ENCODE measurements around the gene APBB2. TPM values are rescaled to one million over a fixed set of nuclear protein-coding genes. Genes with fewer than 3 reads are reported as not detected.
"Not testable (repeated sequence)": the region's sequence is repeated elsewhere in the genome, so short reads cannot be mapped to it uniquely, and the experiment has no call there.

Gene APBB2
- total RNA-seq, 3 donors from 2014 or later (not counting 1 experiment from before 2014, with no cell fraction given) = 0.38 to 0.48 TPM; not detected in 1

DNA sequence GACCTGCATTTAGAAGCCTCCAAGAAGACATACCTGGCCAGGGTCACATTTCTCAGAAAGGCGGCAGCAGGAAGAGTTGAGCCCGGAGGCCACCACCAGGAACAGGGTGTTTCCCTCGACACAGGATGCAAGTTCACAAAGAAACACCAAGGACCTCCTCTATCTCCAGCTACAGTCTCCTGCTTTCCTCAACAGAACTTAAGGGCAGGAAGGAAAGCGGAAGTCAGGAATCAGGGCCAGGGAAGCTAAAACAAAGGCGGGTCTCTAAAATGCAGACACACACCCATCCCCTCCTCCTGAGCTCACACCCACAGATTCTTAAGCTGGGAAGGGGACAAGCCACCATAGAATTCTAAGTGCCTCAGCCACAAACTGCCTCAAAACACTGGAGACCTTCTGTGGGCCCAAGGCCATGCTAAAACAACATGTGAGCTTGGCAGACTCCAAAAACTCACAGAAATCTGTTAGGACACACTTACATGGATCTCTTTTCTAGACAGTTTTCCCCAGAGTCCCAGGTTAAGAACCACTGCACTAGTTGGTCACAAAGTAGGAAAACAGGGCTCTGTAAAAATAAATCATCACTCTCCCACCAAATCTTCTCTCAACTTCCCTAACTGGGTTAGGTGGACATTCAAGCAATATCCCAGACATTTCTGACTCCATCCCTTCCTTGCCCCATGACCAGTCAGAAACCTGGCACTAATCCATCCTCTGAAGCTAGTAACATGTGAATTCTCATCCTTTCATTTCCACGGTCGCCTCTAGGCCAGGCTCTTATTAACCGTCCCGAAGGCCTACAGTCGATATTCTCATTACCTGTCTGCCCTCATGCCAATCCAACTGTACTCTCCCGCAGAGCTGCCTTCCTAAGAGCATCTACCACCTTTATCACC lies 163.2 kb downstream of the APBB2 start:
- intact Hi-C loops (cut with micrococcal nuclease) = no loop called here
- H3K4me1 Mint-ChIP-seq = no peaks in the 10 kb centered on the region
- H3K27me3 Mint-ChIP-seq (ENCODE audit: low read depth in 2 of 2) = peaks cover 0 to 4% of the 10 kb centered on the region in 2 donors
- DNase-seq (no peak), ATAC-seq (no peak)
- peaks cover 0 to 3% of the 10 kb centered on the region in 2 donors for H3K9me3 Mint-ChIP-seq
- no peaks in the 10 kb centered on the region for H3K4me1 ChIP-seq (ENCODE audit: control insufficient read depth, insufficient read depth, low read length)
- no peaks in the 10 kb centered on the region for H3K9me3 ChIP-seq (ENCODE audit: control insufficient read depth, insufficient read depth, low read length)
- no peak overlapping the region for H3K27ac Mint-ChIP-seq
- H3K4me3 Mint-ChIP-seq = no peak overlapping the region
- H3K27ac ChIP-seq (ENCODE audit: low read length) = no peak overlapping the region
- TF ChIP-seq, protein P1, sequence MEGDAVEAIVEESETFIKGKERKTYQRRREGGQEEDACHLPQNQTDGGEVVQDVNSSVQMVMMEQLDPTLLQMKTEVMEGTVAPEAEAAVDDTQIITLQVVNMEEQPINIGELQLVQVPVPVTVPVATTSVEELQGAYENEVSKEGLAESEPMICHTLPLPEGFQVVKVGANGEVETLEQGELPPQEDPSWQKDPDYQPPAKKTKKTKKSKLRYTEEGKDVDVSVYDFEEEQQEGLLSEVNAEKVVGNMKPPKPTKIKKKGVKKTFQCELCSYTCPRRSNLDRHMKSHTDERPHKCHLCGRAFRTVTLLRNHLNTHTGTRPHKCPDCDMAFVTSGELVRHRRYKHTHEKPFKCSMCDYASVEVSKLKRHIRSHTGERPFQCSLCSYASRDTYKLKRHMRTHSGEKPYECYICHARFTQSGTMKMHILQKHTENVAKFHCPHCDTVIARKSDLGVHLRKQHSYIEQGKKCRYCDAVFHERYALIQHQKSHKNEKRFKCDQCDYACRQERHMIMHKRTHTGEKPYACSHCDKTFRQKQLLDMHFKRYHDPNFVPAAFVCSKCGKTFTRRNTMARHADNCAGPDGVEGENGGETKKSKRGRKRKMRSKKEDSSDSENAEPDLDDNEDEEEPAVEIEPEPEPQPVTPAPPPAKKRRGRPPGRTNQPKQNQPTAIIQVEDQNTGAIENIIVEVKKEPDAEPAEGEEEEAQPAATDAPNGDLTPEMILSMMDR (IDR thresholded peaks at IDR 0.05) = no peak
- no peaks in the 10 kb centered on the region for H3K27me3 ChIP-seq (ENCODE audit: control insufficient read depth, insufficient read depth, low read length)
- no peaks in the 10 kb centered on the region for H3K36me3 Mint-ChIP-seq
- WGBS (ENCODE audit: insufficient coverage) = 82% methylated on average over 11 of the region's 11 CpGs
- no peak overlapping the region for H3K4me3 ChIP-seq (ENCODE audit: low read length)
- H3K36me3 ChIP-seq (ENCODE audit: control insufficient read depth, insufficient read depth, low read length) = no peaks in the 10 kb centered on the region

DNA sequence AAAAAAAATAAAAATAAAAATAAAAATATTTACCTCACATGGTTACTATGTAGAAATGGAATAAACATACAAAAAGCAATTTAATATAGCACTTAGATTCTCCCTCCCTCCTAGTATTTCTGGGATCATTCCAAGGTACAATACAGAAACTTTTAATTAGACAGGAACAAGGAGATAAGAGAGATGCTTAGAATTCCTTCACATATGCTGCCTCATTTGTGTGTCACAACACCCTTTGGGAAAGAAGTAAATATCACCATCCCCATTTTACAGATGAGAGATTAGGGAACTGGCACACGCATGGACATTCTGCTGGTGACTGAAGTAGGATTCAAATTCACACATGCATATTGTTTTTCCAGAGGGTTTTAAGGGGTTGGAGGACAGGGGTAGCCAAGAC lies 164.2 kb downstream of the APBB2 start:
- WGBS (ENCODE audit: insufficient coverage) = 100% methylated on average over 1 of the region's 1 CpG
- Histone ChIP-seq H3K4me3 (ENCODE audit: low read length) (no peak overlapping the region), H3K9me3 (ENCODE audit: control insufficient read depth, insufficient read depth, low read length) (no peaks in the 10 kb centered on the region), H3K27ac (ENCODE audit: low read length) (no peak overlapping the region), H3K4me1 (ENCODE audit: control insufficient read depth, insufficient read depth, low read length) (no peaks in the 10 kb centered on the region), H3K36me3 (ENCODE audit: control insufficient read depth, insufficient read depth, low read length) (no peaks in the 10 kb centered on the region), H3K27me3 (ENCODE audit: control insufficient read depth, insufficient read depth, low read length) (no peaks in the 10 kb centered on the region)
- Mint-ChIP-seq H3K9me3 (peaks cover 0 to 4% of the 10 kb centered on the region in 2 donors), H3K27ac (no peak overlapping the region), H3K36me3 (no peaks in the 10 kb centered on the region), H3K4me3 (no peak overlapping the region), H3K4me1 (no peaks in the 10 kb centered on the region), H3K27me3 (ENCODE audit: low read depth in 2 of 2) (peaks cover 0 to 3% of the 10 kb centered on the region in 2 donors)
- TF ChIP-seq, protein P1 (IDR thresholded peaks at IDR 0.05) = no peak
- intact Hi-C loops (cut with micrococcal nuclease) = no loop called here
- DNase-seq = no peak
- ATAC-seq = no peak

GRCh38 chr4:41049176-41049575 lies 165.2 kb downstream of the APBB2 start:
- H3K4me1 Mint-ChIP-seq; H3K4me3 Mint-ChIP-seq; intact Hi-C loops (cut with micrococcal nuclease); H3K27me3 Mint-ChIP-seq (ENCODE audit: low read depth in 2 of 2); H3K27me3 ChIP-seq (ENCODE audit: control insufficient read depth, insufficient read depth, low read length); ATAC-seq; H3K27ac Mint-ChIP-seq; H3K9me3 Mint-ChIP-seq; H3K9me3 ChIP-seq (ENCODE audit: control insufficient read depth, insufficient read depth, low read length); DNase-seq; H3K36me3 ChIP-seq (ENCODE audit: control insufficient read depth, insufficient read depth, low read length); H3K36me3 Mint-ChIP-seq; H3K27ac ChIP-seq (ENCODE audit: low read length); H3K4me1 ChIP-seq (ENCODE audit: control insufficient read depth, insufficient read depth, low read length); H3K4me3 ChIP-seq (ENCODE audit: low read length): not testable (repeated sequence)
- WGBS (ENCODE audit: insufficient coverage) = 96% methylated on average over 40 of the region's 40 CpGs

DNA sequence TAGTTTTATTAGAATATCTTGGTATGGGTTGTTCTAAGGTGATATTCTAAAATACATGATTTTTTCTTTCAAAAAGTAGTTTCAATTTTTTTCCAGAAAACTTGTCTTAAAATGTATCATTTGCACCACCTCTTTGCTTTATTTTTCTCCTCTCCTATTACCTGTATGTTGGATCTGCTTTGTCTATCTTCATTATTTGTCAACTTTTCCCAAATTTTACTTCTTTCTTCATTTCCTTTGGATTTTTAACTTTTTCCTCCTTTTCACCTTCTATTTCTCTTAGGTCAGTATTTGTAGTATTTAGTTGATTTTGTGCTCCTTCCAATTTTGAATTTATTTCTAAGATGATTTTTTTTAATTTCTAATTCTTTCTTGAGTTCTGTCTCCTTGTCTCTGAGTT lies 169.6 kb downstream of the APBB2 start:
- TF ChIP-seq, protein P1 (IDR thresholded peaks at IDR 0.05) = no peak
- Histone ChIP-seq H3K4me1 (ENCODE audit: control insufficient read depth, insufficient read depth, low read length) (no peaks in the 10 kb centered on the region), H3K9me3 (ENCODE audit: control insufficient read depth, insufficient read depth, low read length) (no peaks in the 10 kb centered on the region), H3K27me3 (ENCODE audit: control insufficient read depth, insufficient read depth, low read length) (no peaks in the 10 kb centered on the region), H3K36me3 (ENCODE audit: control insufficient read depth, insufficient read depth, low read length) (no peaks in the 10 kb centered on the region), H3K27ac (ENCODE audit: low read length) (no peak overlapping the region), H3K4me3 (ENCODE audit: low read length) (no peak overlapping the region)
- H3K27me3 Mint-ChIP-seq (ENCODE audit: low read depth in 2 of 2) = no peaks in the 10 kb centered on the region
- no peaks in the 10 kb centered on the region for H3K36me3 Mint-ChIP-seq
- H3K4me1 Mint-ChIP-seq = no peaks in the 10 kb centered on the region
- H3K9me3 Mint-ChIP-seq = peaks cover 6 to 7% of the 10 kb centered on the region in 2 donors
- DNase-seq (no peak), ATAC-seq (no peak)
- H3K4me3 Mint-ChIP-seq = no peak overlapping the region
- no peak overlapping the region for H3K27ac Mint-ChIP-seq
- intact Hi-C loops (cut with micrococcal nuclease) = no loop called here

Measured in natural killer cell (primary cell).